H54 (cell line): ENCODE data around the gene CHD2.
A peak's percentile ranks its signal among the peaks of the same experiment; 100 is the strongest.
"Not testable (repeated sequence)": the region's sequence is repeated elsewhere in the genome, so short reads cannot be mapped to it uniquely, and the experiment has no call there.

Source experiments
- DNase-seq: peaks from one replicate; pipeline ENCODE4 v3.0.0; 2011; ENCODE audit warnings: low spot score, mixed read lengths; ENCODE audit not compliant: insufficient read length
- FAIRE-seq: peaks from 3 replicates; lab custom pipeline; 2011; peaks lifted over from hg19 to GRCh38; lab: Jason Lieb, UNC
- POLR2A ChIP-seq: IDR thresholded peaks from 2 replicates; pipeline ENCODE4 v1.6.1; 2011; ENCODE audit warnings: low read depth, mild to moderate bottlenecking, low read length

The CHD2 gene

DNA sequence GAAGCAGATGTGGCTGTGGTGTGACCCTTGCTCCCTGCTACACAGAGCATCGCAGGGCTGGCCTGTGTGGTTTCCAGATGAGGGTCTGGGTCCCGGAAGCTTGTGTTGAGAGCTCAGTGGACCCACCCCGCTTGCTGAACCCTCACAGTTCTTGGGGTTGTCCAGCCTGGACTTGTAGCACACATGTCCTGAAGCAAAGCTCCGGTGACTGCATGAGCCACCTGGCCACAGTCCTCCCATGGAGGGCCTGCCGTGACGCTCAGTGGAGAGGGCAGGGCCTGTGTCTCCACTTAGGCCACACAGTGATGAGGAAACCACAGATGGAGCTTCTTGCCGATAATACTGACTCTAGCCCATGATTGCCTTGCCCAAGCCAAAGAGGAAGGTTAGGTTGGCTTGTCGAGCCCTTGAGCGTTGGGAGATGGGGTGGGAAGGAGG is 126.3 kb downstream of the CHD2 start:
- no peak for DNase-seq
- TF ChIP-seq POLR2A = no peak
- FAIRE-seq = no peak

DNA sequence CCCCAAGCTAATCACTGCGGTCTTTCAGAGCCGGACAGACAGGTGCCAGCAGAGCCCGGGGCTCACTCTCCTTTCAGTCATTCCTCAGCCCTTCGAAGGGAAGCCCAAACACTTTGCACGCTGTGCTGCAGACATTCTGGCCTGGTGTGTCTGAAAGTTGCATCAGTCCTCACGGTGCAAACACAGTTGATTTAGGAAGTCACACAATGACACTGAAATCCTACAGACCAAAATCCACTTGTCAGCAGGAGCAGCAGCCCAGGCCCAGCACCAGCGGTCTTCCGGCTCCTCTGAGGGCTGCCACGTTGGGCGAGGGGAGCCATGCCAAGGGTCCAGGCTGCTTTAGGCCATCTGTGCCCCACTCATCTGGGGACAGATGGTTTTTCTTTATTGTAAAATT is 127.3 kb downstream of the CHD2 start:
- no peak for FAIRE-seq
- no peak for DNase-seq
- TF ChIP-seq POLR2A = no peak

DNA sequence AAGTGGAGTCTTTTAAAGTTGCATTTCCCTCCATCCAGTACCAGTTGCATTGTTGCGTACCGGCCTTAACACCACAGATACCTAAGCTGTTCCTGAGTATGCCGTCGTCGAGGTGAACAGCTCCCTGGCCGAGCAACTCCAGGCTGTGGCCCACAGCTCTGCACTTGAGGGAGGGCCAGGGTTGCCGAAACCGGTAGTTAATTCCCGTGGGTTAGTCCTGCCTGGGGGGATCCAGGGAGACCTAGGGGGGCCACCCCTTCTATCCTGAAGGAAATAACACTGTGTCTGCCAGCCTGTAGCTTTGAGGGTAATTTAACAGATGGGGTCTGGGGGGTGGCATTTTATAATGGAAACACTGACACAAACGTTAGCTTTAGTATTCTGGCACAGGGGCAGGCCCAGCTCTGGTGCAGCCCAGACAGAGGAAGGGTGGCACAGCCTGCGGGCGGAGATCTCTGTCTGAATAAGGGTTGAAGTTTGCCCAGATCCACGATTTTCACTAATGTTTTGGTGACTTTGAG is 128.0 kb downstream of the CHD2 start:
- TF ChIP-seq POLR2A = no peak
- DNase-seq = no peak
- FAIRE-seq = no peak

DNA sequence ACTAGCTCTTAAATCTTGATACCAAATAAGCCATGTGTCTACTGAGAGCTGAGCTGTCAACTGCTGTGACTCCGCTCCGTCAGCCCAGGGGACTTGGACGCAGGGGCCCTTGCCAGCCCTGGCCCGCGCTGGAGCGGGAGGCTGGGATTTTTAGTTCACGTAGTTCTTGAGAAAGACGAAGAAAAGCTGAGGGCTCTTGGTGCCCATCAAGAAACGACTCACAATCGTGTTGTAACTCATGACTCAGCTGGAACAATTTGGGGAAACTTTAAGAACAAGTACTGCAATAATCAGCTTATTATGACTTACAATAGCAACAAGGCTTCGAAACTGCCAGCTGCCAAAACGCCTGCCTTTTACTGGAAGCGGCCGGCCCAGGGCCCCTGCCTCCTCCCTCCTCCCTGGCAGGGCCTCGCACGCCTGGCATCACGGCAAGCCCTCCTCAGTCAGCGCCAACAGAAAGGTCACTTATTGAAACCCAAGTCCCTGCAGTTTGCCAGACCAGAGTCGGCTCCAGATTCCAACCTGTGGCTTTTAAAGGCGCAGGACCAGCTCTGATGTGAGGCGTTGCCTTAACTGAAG is 128.6 kb downstream of the CHD2 start:
- FAIRE-seq (no peak), DNase-seq (no peak)
- TF ChIP-seq POLR2A = no peak

DNA sequence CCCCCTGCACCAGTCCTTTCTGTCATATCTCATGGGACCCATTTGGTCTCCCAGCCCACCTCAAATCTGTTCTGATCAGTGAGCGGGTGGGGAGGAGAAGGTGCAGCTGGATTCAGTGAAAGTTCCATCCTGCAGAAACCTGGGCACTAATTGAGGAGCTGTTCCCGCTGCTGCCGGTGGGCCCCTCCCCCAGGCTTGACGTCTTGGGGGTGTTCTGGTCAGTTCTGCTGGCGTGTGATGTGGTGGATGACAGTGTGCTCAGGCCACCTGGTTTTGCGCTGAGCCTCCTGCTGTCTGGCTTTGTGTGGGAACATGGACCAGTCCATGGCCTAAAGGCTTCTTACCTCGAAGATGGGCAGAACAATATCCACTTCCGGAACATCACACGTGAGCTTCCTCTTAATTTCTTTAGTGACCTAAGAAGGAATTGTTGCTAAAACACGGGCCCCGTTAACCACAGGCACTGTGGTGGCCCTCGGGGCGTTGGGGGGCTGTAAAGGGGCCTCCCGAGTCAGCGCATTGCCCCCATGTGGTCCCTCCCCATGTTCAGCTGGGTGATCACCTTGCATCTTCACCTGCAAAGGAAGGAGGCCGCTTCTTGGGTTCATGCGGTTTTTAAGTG is 129.2 kb downstream of the CHD2 start:
- no peak for FAIRE-seq
- no peak for DNase-seq
- TF ChIP-seq POLR2A = no peak

DNA sequence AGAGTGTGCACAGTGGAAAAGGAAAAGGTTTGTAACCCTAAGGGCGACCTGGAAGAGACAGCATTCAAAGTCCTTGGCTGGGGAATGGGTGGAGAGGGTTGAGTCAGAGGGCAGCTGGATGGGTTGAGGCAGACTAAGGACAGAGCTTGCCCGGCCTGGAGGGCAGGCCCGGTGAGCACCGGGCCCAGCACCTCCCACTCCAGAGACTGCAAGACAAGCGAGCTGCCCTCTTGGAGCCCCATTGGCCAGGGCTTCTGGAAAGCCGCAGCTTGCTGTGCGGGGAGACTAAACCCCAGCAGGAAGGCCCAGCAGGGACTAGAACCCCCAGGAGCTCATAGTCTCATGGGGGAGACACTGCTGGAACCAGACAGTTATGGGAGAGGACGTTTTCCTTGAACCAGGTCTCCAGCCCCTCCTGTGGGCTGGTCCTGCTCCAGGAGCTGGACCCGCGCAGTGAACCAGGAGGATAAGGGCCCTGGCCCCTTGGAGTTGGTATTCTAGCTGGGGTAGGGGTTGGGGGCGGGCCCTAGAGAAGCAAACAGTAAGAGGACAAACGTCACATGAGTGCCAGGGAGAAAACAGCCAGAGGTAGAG is 129.8 kb downstream of the CHD2 start:
- no peak for FAIRE-seq
- no peak for DNase-seq

DNA sequence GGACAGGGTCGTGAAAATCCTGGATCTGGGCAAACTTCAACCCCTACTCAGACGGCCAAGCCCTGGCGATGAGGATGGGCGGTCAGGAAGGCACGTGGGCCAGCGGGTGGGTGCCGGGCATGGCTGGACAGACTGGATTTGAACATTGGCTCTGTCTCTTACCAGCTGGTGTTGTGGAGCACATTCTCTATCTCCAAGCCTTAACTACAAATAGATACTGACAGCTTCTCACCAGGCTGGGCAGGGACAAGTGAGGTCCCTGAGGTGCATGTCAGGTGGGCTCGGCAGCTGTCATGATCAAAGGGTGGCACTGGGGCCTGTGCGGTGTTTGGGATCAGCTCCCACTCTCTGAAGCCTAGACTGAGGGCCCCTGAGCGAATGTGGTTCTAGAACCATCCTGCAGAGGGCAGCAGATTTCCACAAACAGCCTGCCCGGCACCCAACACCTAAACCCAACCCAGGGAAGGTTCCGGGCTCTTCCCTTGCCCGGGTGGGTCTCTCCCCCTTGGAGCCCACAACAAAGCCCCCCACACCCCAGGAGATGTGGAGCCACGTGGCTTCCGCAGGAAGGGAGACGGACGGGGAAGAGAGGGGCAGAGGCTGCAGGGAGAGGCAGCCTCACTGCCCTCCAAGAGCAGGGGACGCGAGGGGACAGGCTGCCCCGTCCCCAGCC is 130.4 kb downstream of the CHD2 start:
- no peak for TF ChIP-seq POLR2A
- peak; percentile 59 for DNase-seq
- no peak for FAIRE-seq

More for the DNA sequence above, 129.8 kb downstream of the CHD2 start:
- no peak for TF ChIP-seq POLR2A

DNA sequence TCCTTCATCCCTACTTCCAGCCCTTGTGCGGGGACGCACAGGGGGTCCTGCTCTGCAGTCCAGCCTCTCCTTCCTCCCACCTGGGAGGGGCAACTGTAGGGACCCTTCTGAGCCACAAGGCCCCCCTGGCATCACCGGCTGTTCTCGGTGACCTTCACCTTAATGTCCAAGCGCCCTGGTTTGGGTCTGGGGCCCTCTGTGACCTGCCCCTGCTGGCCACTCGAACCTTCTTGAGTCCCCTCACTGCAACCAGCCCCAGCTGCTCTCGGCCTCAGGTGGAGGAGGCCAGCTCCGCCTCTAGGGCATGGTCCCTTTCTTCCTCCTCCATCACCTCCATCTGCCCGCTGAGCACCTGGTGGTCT is 131.0 kb downstream of the CHD2 start:
- DNase-seq = no peak
- FAIRE-seq = no peak
- no peak for TF ChIP-seq POLR2A

DNA sequence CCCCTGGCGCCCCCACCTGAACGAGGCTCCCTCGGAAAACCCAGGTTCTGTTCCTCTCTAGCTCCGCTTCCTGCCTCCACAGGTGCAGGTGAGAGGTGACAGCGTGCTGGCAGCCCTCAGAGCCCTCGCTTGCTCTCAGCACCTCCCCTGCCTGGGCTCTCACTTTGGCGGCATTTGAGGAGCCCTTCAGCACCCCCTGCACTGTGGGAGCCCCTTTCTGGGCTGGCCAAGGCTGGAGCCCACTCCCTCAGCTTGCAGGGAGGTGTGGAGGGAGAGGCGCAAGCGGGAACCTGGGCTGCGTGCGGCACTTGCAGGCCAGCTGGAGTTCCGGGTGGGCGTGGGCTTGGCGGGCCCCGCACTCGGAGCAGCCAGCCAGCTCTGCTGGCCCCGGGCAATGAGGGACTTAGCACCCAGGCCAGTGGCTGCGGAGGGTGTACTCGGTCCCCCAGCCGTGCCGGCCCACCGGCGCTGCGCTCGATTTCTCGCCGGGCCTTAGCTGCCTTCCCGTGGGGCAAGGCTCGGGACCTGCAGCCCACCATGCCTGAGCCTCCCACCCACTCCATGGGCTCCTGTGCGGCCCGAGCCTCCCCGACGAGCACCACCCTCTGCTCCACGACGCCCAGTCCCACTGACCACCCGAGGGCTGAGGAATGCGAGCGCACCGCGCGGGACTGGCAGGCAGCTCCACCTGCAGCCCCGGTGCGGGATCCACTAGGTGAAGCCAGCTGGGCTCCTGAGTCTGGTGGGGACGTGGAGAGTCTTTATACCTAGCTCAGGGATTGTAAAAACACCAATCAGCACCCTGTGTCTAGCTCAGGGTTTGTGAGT is 131.6 kb downstream of the CHD2 start:
- FAIRE-seq, DNase-seq: not testable (repeated sequence)

DNA sequence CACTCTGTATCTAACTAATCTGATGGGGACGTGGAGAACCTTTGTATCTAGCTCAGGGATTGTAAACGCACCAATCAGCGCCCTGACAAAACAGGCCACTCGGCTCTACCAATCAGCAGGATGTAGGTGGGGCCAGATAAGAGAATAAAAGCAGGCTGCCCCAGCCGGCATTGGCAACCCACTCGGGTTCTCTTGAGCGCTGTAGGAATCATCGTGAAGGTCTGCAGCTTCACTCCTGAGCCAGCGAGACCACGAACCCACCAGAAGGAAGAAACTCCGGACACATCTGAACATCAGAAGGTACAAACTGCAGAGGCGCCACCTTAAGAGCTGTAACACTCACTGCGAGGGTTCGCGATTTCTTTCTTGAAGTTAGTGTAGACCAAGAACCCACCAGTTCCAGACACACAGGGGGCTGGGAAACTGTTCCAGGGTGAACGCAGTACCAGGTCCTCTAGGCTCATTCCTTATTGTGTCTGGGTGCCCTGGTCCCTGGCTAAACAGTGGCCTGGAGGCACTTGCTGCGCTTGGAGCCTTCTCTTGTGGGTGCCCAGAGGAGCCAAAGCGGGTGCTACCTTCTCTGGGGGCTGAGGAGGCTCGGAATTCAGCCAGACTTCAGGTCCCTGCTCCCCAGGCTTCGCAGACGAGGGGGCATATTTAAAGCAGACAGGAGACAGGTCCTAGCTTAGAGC is 132.5 kb downstream of the CHD2 start:
- DNase-seq, FAIRE-seq: not testable (repeated sequence)

DNA sequence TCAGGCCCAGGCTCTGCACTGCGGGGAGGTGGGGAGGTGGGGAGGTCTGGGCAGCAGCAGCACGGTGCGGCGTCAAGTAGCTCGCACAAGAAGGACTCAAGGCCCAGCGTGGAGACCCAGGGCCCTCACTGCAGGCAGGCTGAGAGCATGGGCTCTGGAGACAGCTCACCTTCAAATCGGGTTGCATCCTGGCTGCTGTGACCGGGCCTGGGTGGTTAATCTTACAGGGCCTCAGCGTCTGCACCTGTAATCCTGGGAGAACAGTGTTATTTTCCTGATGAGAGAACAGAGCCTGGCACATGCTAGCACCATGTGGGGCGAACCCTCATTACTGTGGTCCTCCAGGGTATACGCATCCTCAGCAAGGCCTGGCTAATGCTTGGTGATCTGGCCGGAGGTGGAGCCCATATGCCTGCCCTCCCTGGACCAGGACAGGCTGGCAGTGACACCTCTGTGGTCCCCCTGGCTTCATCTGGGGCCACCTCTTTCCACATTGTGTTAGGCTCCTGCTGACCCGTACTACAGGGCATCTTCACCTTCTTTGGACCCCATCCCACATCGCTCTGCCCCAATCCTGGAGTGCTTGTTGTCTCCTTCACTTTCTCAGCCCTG is 133.4 kb downstream of the CHD2 start:
- FAIRE-seq (no peak), DNase-seq (no peak)
- TF ChIP-seq POLR2A = no peak

DNA sequence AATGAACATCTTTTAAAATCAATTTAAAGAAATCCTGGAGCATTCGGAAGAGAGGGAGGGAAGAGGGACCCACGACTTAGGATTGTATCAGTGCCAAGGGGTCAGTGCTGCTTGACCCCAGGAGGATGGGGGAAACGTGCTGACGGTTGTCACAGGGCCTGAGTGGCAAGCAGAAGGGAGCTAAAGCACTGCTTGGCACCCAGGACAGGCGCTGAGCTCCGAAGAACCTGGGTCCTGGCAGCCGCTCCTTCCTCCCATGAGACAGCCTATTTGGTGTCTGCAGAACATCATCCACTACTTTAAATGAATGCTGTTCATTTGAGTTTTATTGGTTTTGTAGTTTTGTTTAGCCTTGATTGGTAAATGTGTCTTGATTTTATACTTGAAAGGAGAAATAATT is 134.4 kb downstream of the CHD2 start:
- no peak for TF ChIP-seq POLR2A
- FAIRE-seq = no peak
- no peak for DNase-seq

DNA sequence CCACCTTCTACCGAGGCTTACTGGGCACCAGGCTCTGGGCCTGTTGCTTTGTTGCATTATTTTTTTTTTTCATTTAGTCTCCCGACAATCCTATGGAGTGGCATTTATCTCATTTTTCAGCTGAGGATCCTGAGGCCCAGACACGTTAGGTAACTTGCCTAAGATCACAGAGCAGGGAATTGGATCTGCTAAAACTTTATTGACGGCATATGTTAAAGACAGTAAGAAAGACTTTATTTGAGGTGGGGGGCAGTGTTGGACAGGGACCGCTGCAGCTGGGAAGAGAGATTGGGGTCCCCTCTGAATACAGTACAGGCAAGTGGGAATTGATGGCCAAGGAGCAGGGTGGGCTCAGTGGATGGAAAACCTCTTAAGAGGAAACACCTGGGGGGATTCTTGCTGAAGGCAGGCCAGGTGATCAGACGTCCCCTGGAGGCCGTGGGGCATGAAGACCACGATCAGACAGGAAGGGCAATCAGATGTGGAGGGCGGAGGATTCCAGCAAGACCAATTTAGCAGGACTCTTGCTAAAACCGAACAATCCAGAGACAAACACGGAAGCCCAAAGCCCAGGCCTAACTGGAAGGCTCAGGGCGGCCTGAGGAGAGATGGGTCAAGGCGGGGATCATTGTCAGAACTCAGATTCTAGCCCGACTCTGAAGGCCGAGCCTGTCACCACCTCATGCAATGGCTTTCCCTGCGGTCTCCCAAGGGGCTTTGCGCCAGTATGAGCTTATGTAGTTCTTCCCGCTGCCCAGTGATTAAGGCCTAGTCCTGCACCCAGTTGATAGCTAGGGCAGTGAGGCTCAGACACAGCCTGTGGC is 135.2 kb downstream of the CHD2 start:
- no peak for FAIRE-seq
- no peak for DNase-seq
- TF ChIP-seq POLR2A = no peak
